ENCODE measurements around the gene LNX1. TPM values are rescaled to one million over a fixed set of nuclear protein-coding genes. Genes with fewer than 3 reads are reported as not detected.

LNX1 gene
- polyA plus RNA-seq, 1 donor (not counting 4 experiments of a cell fraction or from before 2014, with no cell fraction given), result 0.22 TPM

GRCh38 chr4:53502094-53502493, 89.2 kb downstream of the LNX1 start:
- Histone ChIP-seq H3K79me2 (ENCODE audit: control insufficient read depth, insufficient read depth, low read length) (no peaks in the 10 kb centered on the region), H4K20me1 (ENCODE audit: control insufficient read depth, extremely low read depth, insufficient read depth, low read length) (no peaks in the 10 kb centered on the region), H3K4me3 (ENCODE audit: control insufficient read depth in 2 of 3, extremely low read depth in 1 of 3, insufficient read depth in 2 of 3, low read depth in 1 of 3, low read length in 3 of 3) (no peak overlapping the region), H3K9me1 (ENCODE audit: control insufficient read depth, extremely low read depth, insufficient read depth, low read length) (no peaks in the 10 kb centered on the region), H3K27ac (ENCODE audit: control insufficient read depth, insufficient read depth, low read length) (no peak overlapping the region), H3K9me3 (ENCODE audit: control insufficient read depth, low read depth, low read length) (no peaks in the 10 kb centered on the region), H3K27me3 (ENCODE audit: control insufficient read depth, extremely low read depth, insufficient read depth, low read length) (no peaks in the 10 kb centered on the region), H3K4me1 (ENCODE audit: control insufficient read depth, extremely low read depth, insufficient read depth, low read length) (no peaks in the 10 kb centered on the region), H3K4me2 (ENCODE audit: control insufficient read depth, extremely low read depth, insufficient read depth, low read depth, low read length) (no peak overlapping the region), H2AFZ (ENCODE audit: control insufficient read depth, low read length) (no peak overlapping the region), H3K36me3 (ENCODE audit: control insufficient read depth in 2 of 2, extremely low read depth in 1 of 2, insufficient read depth in 2 of 2, low read length in 2 of 2) (no peaks in the 10 kb centered on the region), H3K9ac (ENCODE audit: control insufficient read depth, extremely low read depth, insufficient read depth, low read length) (no peak overlapping the region)
- FAIRE-seq (no peak), DNase-seq (ENCODE audit: low read depth, low spot score) (no peak)
- TF ChIP-seq CTCF (optimal IDR thresholded peaks at IDR 0.05 in 1 of 3, IDR thresholded peaks at IDR 0.05 in 1 of 3, conservative IDR thresholded peaks at IDR 0.05 in 1 of 3; ENCODE audit: extremely low read depth in 1 of 3, insufficient read depth in 2 of 3, low read length in 3 of 3), result no peak
- dilution Hi-C loops (cut with MboI; ENCODE audit: extremely low pct_ligation_motif_present, low sequenced_read_pairs), result no loop called here

GRCh38 chr4:53501561-53501960, 89.7 kb downstream of the LNX1 start:
- no peak for TF ChIP-seq EZH2 (IDR thresholded peaks at IDR 0.05; ENCODE audit: low read length)
- no peak for TF ChIP-seq CTCF (optimal IDR thresholded peaks at IDR 0.05 in 1 of 3, IDR thresholded peaks at IDR 0.05 in 1 of 3, conservative IDR thresholded peaks at IDR 0.05 in 1 of 3; ENCODE audit: extremely low read depth in 1 of 3, insufficient read depth in 2 of 3, low read length in 3 of 3)
- H3K4me1 ChIP-seq (ENCODE audit: control insufficient read depth, extremely low read depth, insufficient read depth, low read length), result no peaks in the 10 kb centered on the region
- H3K79me2 ChIP-seq (ENCODE audit: control insufficient read depth, insufficient read depth, low read length), result no peaks in the 10 kb centered on the region
- no peak overlapping the region for H2AFZ ChIP-seq (ENCODE audit: control insufficient read depth, low read length)
- no peak overlapping the region for H3K27ac ChIP-seq (ENCODE audit: control insufficient read depth, insufficient read depth, low read length)
- no peaks in the 10 kb centered on the region for H3K9me3 ChIP-seq (ENCODE audit: control insufficient read depth, low read depth, low read length)
- no peak overlapping the region for H3K9ac ChIP-seq (ENCODE audit: control insufficient read depth, extremely low read depth, insufficient read depth, low read length)
- H3K9me1 ChIP-seq (ENCODE audit: control insufficient read depth, extremely low read depth, insufficient read depth, low read length), result no peaks in the 10 kb centered on the region
- H3K4me3 ChIP-seq (ENCODE audit: control insufficient read depth in 2 of 3, extremely low read depth in 1 of 3, insufficient read depth in 2 of 3, low read depth in 1 of 3, low read length in 3 of 3), result no peak overlapping the region
- dilution Hi-C loops (cut with MboI; ENCODE audit: extremely low pct_ligation_motif_present, low sequenced_read_pairs), result no loop called here
- H4K20me1 ChIP-seq (ENCODE audit: control insufficient read depth, extremely low read depth, insufficient read depth, low read length), result no peaks in the 10 kb centered on the region
- no peaks in the 10 kb centered on the region for H3K27me3 ChIP-seq (ENCODE audit: control insufficient read depth, extremely low read depth, insufficient read depth, low read length)
- FAIRE-seq (no peak), DNase-seq (ENCODE audit: low read depth, low spot score) (no peak)
- H3K36me3 ChIP-seq (ENCODE audit: control insufficient read depth in 2 of 2, extremely low read depth in 1 of 2, insufficient read depth in 2 of 2, low read length in 2 of 2), result no peaks in the 10 kb centered on the region
- no peak overlapping the region for H3K4me2 ChIP-seq (ENCODE audit: control insufficient read depth, extremely low read depth, insufficient read depth, low read depth, low read length)
